CD4-positive, alpha-beta T cell treated with Interleukin-6 for 4 hours (primary cell): ENCODE results near the gene GLI2.

ENCODE experiments used
- DNase-seq: peaks from one replicate; pipeline ENCODE4 v3.0.0-alpha.2; 2020; ENCODE audit warnings: mixed read lengths

GLI2 gene

DNA sequence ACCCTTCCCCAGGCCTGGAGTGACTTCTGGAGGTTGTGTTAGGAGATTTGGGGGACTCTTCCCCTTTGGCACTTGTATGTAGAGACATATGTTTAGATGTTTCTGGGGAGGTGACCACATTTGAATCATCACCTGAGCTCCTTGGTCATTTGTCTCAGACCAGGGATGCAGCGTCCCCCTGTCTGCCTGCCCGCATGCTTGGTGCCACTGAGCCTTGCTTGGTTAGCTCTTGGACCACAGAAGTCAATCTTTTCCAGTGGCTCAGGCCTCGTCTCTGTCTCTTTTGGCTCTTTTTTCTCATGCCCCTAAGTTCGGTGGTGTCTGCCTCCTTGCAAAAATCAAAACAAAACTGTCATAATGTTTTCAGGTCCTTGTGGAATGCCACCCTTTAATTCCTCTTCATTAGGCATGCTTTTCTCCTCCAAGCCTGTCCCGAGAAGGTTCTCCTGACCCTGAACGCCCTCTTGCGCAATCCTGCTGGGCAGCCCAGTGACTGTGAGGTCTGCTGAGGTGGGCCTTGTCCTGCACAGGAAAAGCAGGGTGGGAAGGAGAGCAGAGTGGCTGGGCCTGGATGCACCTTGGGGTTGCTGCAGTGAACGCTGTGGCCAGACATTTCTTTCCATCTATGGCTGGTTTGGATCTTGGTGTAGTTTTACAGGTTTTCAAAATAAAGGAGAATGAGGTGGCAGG lies 24.9 kb downstream of the GLI2 start:
- DNase-seq, result no peak

DNA sequence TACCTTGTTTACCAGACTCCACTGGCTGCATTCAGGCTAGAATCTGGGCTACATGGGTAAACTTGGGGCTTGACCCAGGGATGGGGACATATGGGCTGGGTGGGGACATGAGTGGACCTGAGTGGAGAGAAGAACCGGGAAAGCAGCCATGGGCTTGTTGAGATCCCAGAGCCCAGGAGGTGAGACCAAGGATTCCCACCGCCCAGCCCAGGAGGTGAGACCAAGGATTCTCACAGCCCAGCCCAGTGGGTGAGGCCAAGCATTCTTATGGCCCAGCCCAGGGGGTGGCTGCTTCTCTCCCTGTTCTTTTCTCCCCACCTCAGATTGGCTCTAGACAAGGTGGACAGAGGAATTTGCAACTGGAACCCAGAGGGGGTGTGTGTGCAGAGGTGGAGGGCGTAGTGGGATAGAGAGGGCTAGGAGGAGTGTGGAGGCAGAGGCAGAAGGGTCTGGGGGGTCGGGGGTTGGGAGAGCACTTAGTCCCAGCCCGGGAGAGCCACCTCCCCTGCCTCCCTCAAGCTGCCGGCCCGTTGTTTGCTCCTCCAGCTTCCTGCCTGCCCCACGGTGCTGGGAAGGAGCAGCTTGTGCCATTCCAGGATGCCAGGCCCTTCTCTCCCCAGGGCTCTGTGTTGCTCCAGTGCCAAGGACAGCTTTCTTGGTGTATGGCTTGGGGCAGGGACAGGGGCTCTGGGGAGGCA lies 25.6 kb downstream of the GLI2 start:
- no peak for DNase-seq

DNA sequence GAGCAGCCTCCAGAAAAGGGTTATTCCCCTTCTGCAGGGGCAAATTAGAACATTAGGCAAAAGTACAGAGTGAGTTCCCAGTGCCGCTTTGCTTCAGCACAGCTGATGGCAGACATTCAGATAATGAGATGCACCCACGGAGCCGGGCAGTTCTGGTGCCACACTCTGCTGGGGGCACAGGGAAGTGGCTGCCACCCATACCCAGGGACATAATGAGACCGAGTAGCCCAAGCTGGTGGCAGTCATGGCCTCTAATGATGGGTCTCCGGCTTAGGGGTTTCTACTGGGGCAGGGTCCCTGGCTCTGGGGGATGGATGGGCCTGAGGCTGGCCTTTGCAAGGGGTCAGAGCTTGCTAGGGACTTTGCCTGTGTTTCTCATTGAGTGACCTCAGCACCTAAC lies 26.2 kb downstream of the GLI2 start:
- DNase-seq, result no peak

- DNase-seq, result no peak
Measured at GRCh38 chr2:120762341-120763061, 26.8 kb downstream of the GLI2 start.

- no peak for DNase-seq
Measured at GRCh38 chr2:120763508-120763907, 27.8 kb downstream of the GLI2 start.

GRCh38 chr2:120763931-120764330 lies 28.3 kb downstream of the GLI2 start:
- DNase-seq, result no peak

GRCh38 chr2:120764492-120764891 lies 28.8 kb downstream of the GLI2 start:
- no peak for DNase-seq

- DNase-seq, result no peak
Measured at GRCh38 chr2:120764991-120765677, 29.5 kb downstream of the GLI2 start.

DNA sequence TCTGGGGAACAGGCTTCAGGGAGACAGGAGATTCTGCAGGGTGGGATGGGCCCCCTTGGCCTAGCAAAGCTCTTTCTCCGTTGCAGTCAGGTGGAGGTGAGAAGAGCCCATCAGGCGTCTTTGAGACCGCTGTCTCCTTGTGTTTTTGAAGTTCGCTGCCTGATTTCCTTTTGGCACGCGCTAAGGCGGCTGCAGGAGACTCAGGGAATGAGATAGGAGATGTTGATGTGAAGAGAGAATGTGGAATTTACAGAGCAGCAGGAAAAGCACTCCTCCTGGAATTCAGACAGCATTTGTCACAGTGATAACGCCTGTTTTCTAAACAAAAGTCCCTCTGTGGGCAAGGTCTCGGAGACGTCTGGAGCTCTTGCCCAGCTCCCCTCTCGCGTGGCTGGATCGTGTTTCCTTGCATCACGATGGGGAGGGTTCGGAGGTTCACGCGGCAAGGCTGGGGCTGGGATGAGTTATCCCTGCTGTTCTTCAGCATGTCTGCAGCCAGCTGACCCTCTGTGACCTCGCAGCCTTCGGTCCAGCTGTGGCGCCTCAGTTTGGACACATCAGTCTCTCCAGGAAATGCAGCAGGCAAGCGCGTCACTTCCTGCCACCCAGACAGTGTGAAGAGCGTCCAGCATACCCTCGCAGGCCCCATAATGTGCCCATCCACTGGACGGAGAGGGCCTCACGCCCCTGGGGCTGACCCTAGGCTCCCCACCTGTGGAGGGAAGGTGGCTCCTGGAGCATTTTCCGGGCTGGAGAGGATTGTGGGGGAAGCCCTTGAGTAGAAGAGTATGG lies 30.2 kb downstream of the GLI2 start:
- DNase-seq, result no peak

- DNase-seq, result no peak
Measured at GRCh38 chr2:120766470-120767351, 31.0 kb downstream of the GLI2 start.

GRCh38 chr2:120767486-120768005 lies 31.9 kb downstream of the GLI2 start:
- DNase-seq, result no peak

DNA sequence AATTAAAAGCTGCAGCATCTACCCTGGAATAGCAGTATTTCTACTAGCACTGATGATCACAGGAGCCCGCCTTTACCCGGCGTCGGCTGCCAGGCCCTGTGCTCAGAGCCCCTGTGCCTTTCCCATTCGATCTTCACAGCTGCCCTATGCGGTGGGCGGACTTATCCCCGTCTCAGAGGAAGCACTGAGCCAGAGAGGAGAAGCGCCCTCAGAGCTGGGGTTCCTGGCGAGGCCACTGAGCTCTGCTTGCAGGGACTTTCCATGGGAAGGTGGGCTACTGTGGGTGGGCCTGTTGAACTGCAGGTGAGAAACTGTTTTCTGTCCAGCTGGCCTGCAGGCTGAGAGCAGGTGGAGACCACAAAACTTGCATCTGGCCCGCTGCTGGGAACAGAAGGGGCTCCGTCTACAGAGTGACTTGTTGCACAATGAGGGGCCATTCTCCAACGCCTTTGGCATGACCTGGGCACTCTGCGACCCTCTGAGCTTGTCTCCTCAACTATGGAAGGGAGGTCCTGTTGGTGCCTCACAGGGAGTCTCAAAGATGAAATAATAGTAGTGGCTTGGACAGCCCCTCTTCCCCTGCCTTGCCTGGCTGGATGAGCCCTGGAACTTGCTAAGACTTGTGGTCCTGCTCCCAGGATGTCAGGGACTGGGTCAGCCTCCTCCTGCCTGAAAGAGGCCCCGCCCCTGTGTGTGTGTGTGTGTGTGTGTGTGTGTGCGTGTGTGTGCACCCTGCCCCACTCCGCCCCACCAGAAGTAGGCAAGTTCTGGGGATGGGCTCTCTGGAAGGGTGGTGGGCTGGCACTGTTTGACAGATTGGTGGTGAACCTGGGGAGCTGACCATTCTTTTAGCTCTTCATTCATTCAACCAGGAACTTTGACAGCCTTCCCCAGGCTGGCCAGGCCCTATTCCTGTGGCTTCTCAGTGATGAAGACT lies 32.7 kb downstream of the GLI2 start:
- no peak for DNase-seq

DNA sequence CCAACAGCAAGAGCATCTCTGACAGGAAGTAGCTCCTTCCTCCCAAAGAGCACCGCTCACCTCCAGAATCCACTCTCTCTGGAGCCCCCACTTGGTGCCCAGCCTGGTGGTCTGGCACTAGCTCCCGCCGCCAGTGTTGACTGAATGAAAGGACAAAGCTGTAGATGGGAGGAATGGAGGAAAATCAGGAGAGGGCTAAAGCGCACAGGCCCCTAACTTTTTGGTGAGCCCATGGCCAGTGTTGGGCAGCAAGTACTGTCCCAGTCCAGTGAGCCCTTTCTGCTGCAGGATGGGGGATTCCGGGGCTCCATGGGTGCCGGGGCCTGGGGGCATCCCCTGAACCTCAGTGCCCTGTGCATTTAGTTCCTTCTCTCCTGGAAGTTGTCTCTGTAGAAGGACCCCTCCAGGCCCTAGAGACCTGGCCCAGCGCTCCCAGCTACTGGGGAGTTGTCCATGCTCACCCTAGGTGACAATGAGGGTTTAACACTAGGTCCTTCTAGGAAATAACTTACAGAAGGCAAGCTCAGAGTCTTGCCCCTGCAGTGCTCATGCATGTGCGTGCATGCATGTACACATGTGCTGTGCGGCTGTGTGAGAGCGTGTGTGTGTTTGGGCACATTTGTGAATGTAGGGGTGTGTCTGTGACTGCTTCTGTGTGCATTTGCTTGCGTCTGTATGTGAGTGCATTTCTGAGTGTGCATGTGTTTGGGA lies 33.6 kb downstream of the GLI2 start:
- no peak for DNase-seq

DNA sequence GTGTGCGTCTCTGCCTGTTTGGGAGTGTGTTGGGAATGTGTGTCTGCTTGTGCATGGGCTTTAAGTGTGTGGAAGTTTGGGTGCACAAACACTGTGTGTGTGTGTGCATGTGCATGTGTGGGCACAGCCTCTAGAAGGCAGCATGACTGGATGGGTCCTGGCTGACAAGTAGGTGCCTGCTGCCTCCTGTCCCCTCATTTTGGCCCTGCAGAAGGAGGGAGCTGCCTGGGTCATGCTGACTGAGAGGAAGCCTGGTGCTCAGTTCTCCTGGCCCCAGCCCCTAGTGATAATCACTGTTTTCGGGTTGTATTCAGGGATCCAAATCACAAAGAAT lies 34.1 kb downstream of the GLI2 start:
- DNase-seq, result no peak

- DNase-seq, result no peak
Measured at GRCh38 chr2:120770176-120770575, 34.5 kb downstream of the GLI2 start.

GRCh38 chr2:120770641-120771040 lies 35.0 kb downstream of the GLI2 start:
- DNase-seq, result no peak

GRCh38 chr2:120771111-120771780 lies 35.6 kb downstream of the GLI2 start:
- DNase-seq, result no peak

DNA sequence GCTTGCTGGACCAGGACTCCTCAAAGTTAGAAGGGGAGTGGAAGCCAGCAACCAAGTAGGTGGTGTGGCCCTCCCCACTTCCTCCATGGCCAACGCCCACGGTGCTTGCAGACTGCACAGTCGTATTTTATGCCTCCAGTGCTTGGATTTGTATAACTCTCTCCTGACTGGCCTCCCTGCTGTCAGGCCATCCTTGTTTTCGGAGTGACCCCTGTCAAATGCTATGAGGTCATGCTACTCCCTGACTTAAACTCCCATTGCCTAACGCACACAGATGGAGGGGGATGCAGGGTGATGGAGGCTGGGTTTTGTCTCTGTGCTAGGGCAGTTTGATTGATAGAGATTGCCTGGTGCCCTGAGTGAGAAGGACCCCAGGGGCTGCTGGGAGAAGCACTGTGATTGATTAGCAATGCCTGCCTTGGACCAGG lies 36.1 kb downstream of the GLI2 start:
- DNase-seq, result no peak

GRCh38 chr2:120772261-120772660 lies 36.6 kb downstream of the GLI2 start:
- no peak for DNase-seq
